ENCODE data around the gene LDLRAD1.

Gene LDLRAD1

GRCh38 chr1:54003249-54003646 lies 14.7 kb downstream of the LDLRAD1 start:
- no peaks in the 10 kb centered on the region for H3K9me3 ChIP-seq
- no peak overlapping the region for H3K27ac ChIP-seq
- no peaks in the 10 kb centered on the region for H3K36me3 ChIP-seq
- H3K27me3 ChIP-seq: peaks cover 0 to 1% of the 10 kb centered on the region in 2 donors
- no peak for TF ChIP-seq CTCF (IDR thresholded peaks at IDR 0.05)
- peak in 1 of 2 donors; percentile 4 for DNase-seq
- intact Hi-C loops (cut with DNase I; ENCODE audit: low total_unique reads): no loop called here
- no peak overlapping the region for H3K4me3 ChIP-seq
- H3K4me1 ChIP-seq: no peaks in the 10 kb centered on the region

- Histone ChIP-seq H3K4me3 (no peak overlapping the region), H3K4me1 (no peaks in the 10 kb centered on the region), H3K27me3 (no peaks in the 10 kb centered on the region), H3K27ac (no peak overlapping the region), H3K36me3 (no peaks in the 10 kb centered on the region), H3K9me3 (no peaks in the 10 kb centered on the region)
- no peak for DNase-seq
- intact Hi-C loops (cut with DNase I; ENCODE audit: low total_unique reads): no loop called here
- TF ChIP-seq CTCF (IDR thresholded peaks at IDR 0.05): no peak
These were observed 15.3 kb downstream of the LDLRAD1 start for GRCh38 chr1:54002544-54003248.

GRCh38 chr1:54001591-54001990 lies 16.4 kb downstream of the LDLRAD1 start:
- no peaks in the 10 kb centered on the region for H3K9me3 ChIP-seq
- intact Hi-C loops (cut with DNase I; ENCODE audit: low total_unique reads): no loop called here
- H3K27ac ChIP-seq: no peak overlapping the region
- DNase-seq: no peak
- H3K27me3 ChIP-seq: no peaks in the 10 kb centered on the region
- no peak for TF ChIP-seq CTCF (IDR thresholded peaks at IDR 0.05)
- no peaks in the 10 kb centered on the region for H3K36me3 ChIP-seq
- no peaks in the 10 kb centered on the region for H3K4me1 ChIP-seq
- H3K4me3 ChIP-seq: no peak overlapping the region

- Histone ChIP-seq H3K4me3 (no peak overlapping the region), H3K9me3 (no peaks in the 10 kb centered on the region), H3K36me3 (no peaks in the 10 kb centered on the region), H3K27ac (no peak overlapping the region), H3K27me3 (no peaks in the 10 kb centered on the region), H3K4me1 (no peaks in the 10 kb centered on the region)
- TF ChIP-seq CTCF (IDR thresholded peaks at IDR 0.05): no peak
- DNase-seq: no peak
- intact Hi-C loops (cut with DNase I; ENCODE audit: low total_unique reads): no loop called here
These were observed 18.1 kb downstream of the LDLRAD1 start for GRCh38 chr1:53999920-54000319.

- DNase-seq: no peak
- intact Hi-C loops (cut with DNase I; ENCODE audit: low total_unique reads): no loop called here
These were observed 19.8 kb downstream of the LDLRAD1 start for GRCh38 chr1:53998223-53998622.

More at GRCh38 chr1:53998223-53998622, 19.8 kb downstream of the LDLRAD1 start:
- H3K27me3 ChIP-seq: no peaks in the 10 kb centered on the region
- H3K4me3 ChIP-seq: no peak overlapping the region
- H3K36me3 ChIP-seq: no peaks in the 10 kb centered on the region
- no peaks in the 10 kb centered on the region for H3K9me3 ChIP-seq
- no peaks in the 10 kb centered on the region for H3K4me1 ChIP-seq
- no peak overlapping the region for H3K27ac ChIP-seq
- no peak for TF ChIP-seq CTCF (IDR thresholded peaks at IDR 0.05)

Measured in tibial artery (tissue), 4 donors.